ENCODE data around the gene TPH2. TPM values are rescaled to one million over a fixed set of nuclear protein-coding genes. Genes with fewer than 3 reads are reported as not detected.

TPH2 gene
- total RNA-seq, 2 donors from 2014 or later, result not detected

GRCh38 chr12:72018036-72018435 lies 79.4 kb downstream of the TPH2 start:
- ATAC-seq, result no peak
- DNase-seq, result no peak
- intact Hi-C loops (cut with DNase I, micrococcal nuclease), result no loop called here

GRCh38 chr12:72024613-72025012 lies 86.0 kb downstream of the TPH2 start:
- intact Hi-C loops (cut with DNase I, micrococcal nuclease), result no loop called here
- no peak for ATAC-seq
- no peak for DNase-seq

- DNase-seq (no peak), ATAC-seq (no peak)
- intact Hi-C loops (cut with DNase I, micrococcal nuclease), result no loop called here
Observed at GRCh38 chr12:72025524-72025923, 86.9 kb downstream of the TPH2 start.

GRCh38 chr12:72028966-72029365 lies 90.3 kb downstream of the TPH2 start:
- DNase-seq (no peak), ATAC-seq (no peak)
- intact Hi-C loops (cut with DNase I, micrococcal nuclease), result no loop called here

GRCh38 chr12:72030277-72030676 lies 91.6 kb downstream of the TPH2 start:
- intact Hi-C loops (cut with DNase I, micrococcal nuclease), result no loop called here
- DNase-seq (no peak), ATAC-seq (no peak)

GRCh38 chr12:72031066-72031465 lies 92.4 kb downstream of the TPH2 start:
- intact Hi-C loops (cut with DNase I, micrococcal nuclease), result no loop called here
- ATAC-seq, result no peak
- no peak for DNase-seq

GRCh38 chr12:72033991-72034390 lies 95.3 kb downstream of the TPH2 start:
- DNase-seq, result no peak
- no peak for ATAC-seq
- intact Hi-C loops (cut with DNase I, micrococcal nuclease), result no loop called here

GRCh38 chr12:72035625-72036024 lies 97.0 kb downstream of the TPH2 start:
- no peak for ATAC-seq
- intact Hi-C loops (cut with DNase I, micrococcal nuclease), result no loop called here
- no peak for DNase-seq

- intact Hi-C loops (cut with DNase I, micrococcal nuclease), result no loop called here
- DNase-seq (no peak), ATAC-seq (no peak)
Observed at GRCh38 chr12:72036393-72036792, 97.7 kb downstream of the TPH2 start.

- intact Hi-C loops (cut with DNase I, micrococcal nuclease), result no loop called here
- no peak for DNase-seq
- no peak for ATAC-seq
Observed at GRCh38 chr12:72037006-72037795, 98.6 kb downstream of the TPH2 start.

- DNase-seq, result no peak
- ATAC-seq, result no peak
- intact Hi-C loops (cut with DNase I, micrococcal nuclease), result no loop called here
Observed at GRCh38 chr12:72041811-72042210, 103.2 kb downstream of the TPH2 start.

GRCh38 chr12:72053604-72054003 lies 115.0 kb downstream of the TPH2 start:
- intact Hi-C loops (cut with DNase I, micrococcal nuclease), result no loop called here
- ATAC-seq, result no peak
- DNase-seq, result no peak

- intact Hi-C loops (cut with DNase I, micrococcal nuclease), result no loop called here
- DNase-seq (no peak), ATAC-seq (no peak)
Observed at GRCh38 chr12:72054511-72054910, 115.9 kb downstream of the TPH2 start.

- DNase-seq (no peak), ATAC-seq (no peak)
- intact Hi-C loops (cut with DNase I, micrococcal nuclease), result no loop called here
Observed at GRCh38 chr12:72057330-72057914, 118.8 kb downstream of the TPH2 start.

- ATAC-seq, result no peak
- DNase-seq, result no peak
- intact Hi-C loops (cut with DNase I, micrococcal nuclease), result no loop called here
Observed at GRCh38 chr12:72063073-72063472, 124.4 kb downstream of the TPH2 start.

- no peak for ATAC-seq
- intact Hi-C loops (cut with DNase I, micrococcal nuclease), result no loop called here
Observed at GRCh38 chr12:72071030-72071429, 132.4 kb downstream of the TPH2 start.

GRCh38 chr12:72072592-72073212 lies 134.1 kb downstream of the TPH2 start:
- ATAC-seq, result no peak

More at GRCh38 chr12:72071030-72071429, 132.4 kb downstream of the TPH2 start:
- no peak for DNase-seq

GRCh38 chr12:72074065-72074464 lies 135.4 kb downstream of the TPH2 start:
- intact Hi-C loops (cut with DNase I, micrococcal nuclease), result no loop called here
- DNase-seq, result no peak
- no peak for ATAC-seq

More at GRCh38 chr12:72072592-72073212, 134.1 kb downstream of the TPH2 start:
- no peak for DNase-seq
- intact Hi-C loops (cut with DNase I, micrococcal nuclease), result no loop called here

GRCh38 chr12:72074956-72075355 lies 136.3 kb downstream of the TPH2 start:
- DNase-seq, result no peak
- intact Hi-C loops (cut with DNase I, micrococcal nuclease), result no loop called here
- ATAC-seq, result no peak

GRCh38 chr12:72075401-72075800 lies 136.8 kb downstream of the TPH2 start:
- intact Hi-C loops (cut with DNase I, micrococcal nuclease), result no loop called here
- ATAC-seq, result no peak
- DNase-seq, result no peak

All from left colon (tissue), 2 donors.